Keratinocyte (primary cell): ENCODE data around the gene LRRC58.

Experiments
- EZH2 ChIP-seq: IDR thresholded peaks from one replicate; pipeline ENCODE4 v1.6.1; 2012; ENCODE audit warnings: inconsistent platforms, mild to moderate bottlenecking, low read length, moderate library complexity
- TF ChIP-seq, protein P1 (sequence below), 3 experiments: IDR thresholded peaks in 1 of 3; conservative IDR thresholded peaks in 1 of 3; optimal IDR thresholded peaks in 1 of 3; 2 replicates in 2 of 3; 3 replicates in 1 of 3; pipeline versions ENCODE3 to v1.5.1; 2011; ENCODE audit warnings: low read length in 3 of 3, mild to moderate bottlenecking in 3 of 3, moderate library complexity in 2 of 3, control low read depth in 1 of 3, inconsistent platforms in 1 of 3; ENCODE audit not compliant: insufficient read depth in 2 of 3; ENCODE audit errors: extremely low read depth in 1 of 3

DNA sequence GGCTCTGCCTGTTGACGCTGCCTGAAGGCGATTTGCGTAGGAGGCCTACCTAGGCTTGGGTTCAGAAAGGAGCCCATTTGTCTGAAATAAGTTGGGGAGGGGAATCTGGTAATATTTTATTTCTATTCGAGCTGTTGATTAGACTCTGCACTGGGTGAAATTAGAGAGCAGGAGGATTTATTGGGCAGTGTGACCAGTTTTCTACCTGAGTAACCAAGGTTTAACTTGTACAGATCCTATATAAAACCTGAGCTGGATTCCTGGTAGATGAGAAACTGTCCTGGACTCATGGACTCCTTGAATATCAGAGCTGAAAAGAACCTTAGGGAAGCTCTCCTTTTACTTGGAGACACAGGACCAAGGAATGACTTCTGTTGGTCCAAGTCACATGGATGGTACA lies 44.5 kb downstream of the LRRC58 start:
- TF ChIP-seq, protein P1, sequence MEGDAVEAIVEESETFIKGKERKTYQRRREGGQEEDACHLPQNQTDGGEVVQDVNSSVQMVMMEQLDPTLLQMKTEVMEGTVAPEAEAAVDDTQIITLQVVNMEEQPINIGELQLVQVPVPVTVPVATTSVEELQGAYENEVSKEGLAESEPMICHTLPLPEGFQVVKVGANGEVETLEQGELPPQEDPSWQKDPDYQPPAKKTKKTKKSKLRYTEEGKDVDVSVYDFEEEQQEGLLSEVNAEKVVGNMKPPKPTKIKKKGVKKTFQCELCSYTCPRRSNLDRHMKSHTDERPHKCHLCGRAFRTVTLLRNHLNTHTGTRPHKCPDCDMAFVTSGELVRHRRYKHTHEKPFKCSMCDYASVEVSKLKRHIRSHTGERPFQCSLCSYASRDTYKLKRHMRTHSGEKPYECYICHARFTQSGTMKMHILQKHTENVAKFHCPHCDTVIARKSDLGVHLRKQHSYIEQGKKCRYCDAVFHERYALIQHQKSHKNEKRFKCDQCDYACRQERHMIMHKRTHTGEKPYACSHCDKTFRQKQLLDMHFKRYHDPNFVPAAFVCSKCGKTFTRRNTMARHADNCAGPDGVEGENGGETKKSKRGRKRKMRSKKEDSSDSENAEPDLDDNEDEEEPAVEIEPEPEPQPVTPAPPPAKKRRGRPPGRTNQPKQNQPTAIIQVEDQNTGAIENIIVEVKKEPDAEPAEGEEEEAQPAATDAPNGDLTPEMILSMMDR (optimal IDR thresholded peaks at IDR 0.05 in 1 of 3, IDR thresholded peaks at IDR 0.05 in 1 of 3, conservative IDR thresholded peaks at IDR 0.05 in 1 of 3; ENCODE audit: extremely low read depth in 1 of 3, insufficient read depth in 2 of 3, low read length in 3 of 3) = no peak
- no peak for TF ChIP-seq EZH2
